Stimulated activated CD4-positive, alpha-beta T cell treated with anti-CD3 and anti-CD28 coated beads, Interleukin-1b, Interleukin-23, amount 100 ng/mL, for 1 hour (primary cell): ENCODE data around the gene ALOX12.

Experiments
- DNase-seq, 2 donors: peaks; one replicate each; pipeline ENCODE4 v3.0.0-alpha.2; 2020; ENCODE audit warnings: low read depth in 2 of 2

ALOX12 gene

GRCh38 chr17:7001318-7001961, 5.6 kb downstream of the ALOX12 start:
- DNase-seq = peak in 1 of 2 donors; percentile 20

DNA sequence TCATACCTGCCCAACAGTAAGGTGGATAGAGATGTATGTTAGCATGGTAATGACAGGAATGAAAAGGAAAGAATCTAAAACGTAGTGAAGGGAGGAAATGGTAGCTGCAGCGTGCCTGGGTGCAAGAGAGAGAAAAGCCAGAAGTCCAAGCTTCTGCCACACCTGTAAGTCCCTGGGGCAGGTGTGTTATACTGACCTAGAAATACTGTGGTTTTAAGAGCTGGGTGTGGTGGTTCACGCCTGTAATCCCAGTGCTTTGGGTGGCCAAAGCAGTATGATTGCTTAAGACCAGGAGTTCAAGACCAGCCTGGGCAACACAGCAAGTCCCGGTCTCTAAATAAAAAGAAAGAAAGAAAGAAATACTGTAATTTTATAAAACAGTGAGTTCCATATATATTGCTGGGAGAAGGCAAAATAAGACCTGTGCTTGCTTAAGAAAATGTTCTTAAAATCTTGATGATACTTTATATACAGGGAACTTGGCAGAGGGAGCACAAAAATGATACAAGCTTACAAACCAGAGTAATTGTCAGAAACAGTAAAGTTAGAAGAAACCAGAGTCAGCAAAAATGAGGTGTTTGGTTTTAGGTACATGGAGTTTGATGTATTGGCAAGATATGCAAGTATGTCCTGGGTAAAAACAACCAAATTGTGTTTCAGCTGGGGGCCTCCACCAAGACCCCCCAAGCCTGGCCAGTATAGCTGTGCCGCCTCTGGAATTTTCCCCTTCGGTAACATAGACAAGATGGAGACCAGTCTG, 6.6 kb downstream of the ALOX12 start:
- DNase-seq = no peak

DNA sequence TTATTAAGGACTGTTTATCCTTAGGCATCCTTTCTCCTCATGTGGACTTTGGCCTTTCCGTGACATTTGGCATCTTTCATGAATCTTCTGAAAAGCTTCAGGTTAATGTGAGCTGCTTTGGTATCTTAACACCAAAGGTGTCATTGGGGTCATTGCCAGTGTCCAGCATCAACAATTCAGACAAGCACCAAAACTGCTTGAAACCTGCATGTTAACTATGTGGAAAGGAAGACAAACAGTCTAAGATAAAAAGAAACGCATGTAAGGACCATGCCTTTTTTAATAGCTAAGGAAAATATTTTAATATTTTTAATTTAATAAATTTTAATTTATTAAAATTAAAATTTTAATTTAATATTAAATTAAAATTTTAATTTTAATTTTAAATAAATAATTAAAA, 7.9 kb downstream of the ALOX12 start:
- DNase-seq = no peak

DNA sequence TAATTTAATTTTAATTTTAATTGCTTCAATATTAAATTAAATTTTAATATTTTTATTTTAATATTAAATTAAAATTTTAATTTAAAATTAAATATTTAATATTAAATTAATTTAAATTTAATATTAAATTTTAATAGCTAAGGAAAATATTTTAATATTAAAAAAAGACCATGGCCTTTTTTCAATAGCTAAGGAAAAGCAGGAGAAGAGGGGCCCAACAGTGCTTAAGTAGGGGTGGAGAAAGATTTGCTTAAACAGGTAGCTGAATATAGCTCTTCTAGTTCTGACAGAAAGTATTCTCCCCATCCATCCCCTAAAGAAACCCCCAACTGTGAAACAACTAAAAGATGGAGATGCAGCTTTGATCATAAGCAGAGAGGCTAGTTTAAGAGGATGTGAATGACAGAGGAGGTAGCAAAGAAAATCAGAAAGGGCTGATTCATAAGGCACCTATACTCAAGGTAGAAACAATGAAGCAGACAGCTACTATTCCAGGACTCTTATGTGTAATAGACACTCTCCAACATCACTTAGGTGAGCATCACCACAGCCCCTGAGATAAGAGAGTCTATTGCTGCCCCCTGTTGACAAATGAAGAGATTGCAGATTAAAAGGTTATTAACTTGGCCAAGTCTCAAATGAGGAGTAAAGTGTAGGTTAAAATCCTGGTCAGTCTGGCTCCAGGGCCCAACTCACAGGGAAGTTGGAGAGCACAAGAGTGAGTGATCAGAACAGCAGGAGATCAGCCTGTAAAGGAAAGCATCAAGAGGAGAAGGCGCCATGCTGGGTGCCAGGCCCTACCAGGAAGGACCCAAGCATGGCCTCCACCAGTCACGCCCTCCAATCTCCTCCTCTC, 8.8 kb downstream of the ALOX12 start:
- DNase-seq = no peak

DNA sequence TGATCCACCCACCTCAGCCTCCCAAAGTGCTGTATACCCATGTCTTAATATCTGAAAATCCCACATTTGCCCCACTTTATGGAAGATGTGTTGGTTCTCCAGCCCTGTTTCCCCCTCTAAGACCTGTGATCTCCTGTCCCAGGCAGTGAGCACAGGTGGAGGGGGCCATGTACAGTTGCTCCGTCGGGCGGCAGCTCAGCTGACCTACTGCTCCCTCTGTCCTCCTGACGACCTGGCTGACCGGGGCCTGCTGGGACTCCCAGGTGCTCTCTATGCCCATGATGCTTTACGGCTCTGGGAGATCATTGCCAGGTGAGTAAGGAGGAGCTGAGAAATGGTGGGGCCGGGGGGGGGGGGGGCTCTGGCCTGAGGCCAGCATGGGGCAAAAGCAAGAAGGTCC, 9.9 kb downstream of the ALOX12 start:
- no peak for DNase-seq

DNA sequence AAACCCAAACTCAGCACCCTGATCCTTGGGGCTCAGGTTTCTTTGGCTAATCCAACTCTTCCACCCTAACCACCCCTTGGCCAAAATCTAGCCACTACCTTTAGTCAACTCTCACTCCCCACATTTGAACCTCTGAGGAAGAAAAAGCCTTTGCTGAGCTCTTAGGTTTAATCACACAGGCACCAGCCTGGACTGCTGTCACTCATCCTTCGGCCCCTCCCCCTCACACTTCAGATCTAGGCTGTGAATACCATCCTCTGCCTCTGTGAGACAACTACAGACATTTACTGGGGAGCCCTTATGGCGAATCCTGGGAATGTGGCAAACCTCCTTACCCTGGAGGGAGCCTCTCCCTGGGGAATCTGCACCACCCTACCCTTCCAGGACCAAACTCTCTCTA, 11.3 kb downstream of the ALOX12 start:
- no peak for DNase-seq

- no peak for DNase-seq
Observed at GRCh38 chr17:7010523-7010922, 14.7 kb downstream of the ALOX12 start.

DNA sequence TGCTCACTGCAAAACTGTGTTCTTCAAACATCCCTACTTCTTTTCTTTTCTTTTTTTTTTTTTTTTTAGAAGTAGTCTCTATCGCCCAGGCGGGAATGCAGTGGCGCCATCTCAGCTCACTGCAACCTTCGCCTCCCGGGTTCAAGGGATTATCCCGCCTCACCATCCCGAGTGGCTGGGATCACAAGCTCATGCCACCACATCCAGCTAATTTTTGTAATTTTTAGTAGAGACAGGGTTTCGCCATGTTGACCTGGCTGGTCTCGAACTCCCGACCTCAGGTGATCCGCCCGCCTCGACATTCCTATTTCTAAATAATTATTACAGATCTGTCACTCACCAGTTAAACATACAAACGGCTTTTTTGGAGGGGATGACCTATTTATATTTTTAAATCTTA, 15.6 kb downstream of the ALOX12 start:
- no peak for DNase-seq

GRCh38 chr17:7011942-7012254, 16.0 kb downstream of the ALOX12 start:
- DNase-seq = no peak

DNA sequence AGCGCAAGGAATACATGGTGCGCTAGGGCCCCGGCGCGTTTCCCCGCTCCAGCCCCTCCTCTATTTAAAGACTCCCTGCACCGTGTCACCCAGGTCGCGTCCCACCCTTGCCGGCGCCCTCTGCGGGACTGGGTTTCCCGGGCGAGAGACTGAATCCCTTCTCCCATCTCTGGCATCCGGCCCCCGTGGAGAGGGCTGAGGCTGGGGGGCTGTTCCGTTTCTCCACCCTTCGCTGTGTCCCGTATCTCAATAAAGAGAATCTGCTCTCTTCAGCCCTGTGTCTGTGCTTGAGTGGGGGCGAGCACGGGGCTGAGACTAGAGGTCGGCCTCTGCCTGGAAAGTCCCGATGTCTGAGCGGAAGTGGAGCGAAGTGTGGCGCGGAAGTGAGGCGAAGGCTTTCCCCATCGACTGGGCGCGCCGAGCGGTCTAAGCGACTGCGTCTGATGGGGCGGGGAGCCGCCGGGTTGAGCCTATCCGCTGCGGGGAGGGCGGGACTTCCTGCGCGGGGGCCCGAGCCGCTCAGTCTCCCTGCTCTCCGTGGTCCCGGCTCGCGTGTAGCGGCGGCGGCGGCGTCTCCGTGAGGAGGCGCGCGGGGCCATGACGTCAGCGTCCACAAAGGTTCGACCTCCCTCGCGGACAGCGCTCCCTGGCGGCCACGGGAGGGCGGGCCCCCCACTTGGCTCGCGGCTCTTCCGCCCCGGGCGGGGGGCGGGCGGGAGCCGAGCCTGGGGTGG, 18.6 kb downstream of the ALOX12 start:
- DNase-seq = peak; percentile 91 to 96

GRCh38 chr17:7014995-7015958, 19.4 kb downstream of the ALOX12 start:
- peak; percentile 55 to 57 for DNase-seq

GRCh38 chr17:7016418-7016817, 20.6 kb downstream of the ALOX12 start:
- no peak for DNase-seq

- DNase-seq = no peak
Observed at GRCh38 chr17:7016886-7017826, 21.3 kb downstream of the ALOX12 start.

- no peak for DNase-seq
Observed at GRCh38 chr17:7017827-7018200, 22.0 kb downstream of the ALOX12 start.

GRCh38 chr17:7018331-7018964, 22.6 kb downstream of the ALOX12 start:
- no peak for DNase-seq

DNA sequence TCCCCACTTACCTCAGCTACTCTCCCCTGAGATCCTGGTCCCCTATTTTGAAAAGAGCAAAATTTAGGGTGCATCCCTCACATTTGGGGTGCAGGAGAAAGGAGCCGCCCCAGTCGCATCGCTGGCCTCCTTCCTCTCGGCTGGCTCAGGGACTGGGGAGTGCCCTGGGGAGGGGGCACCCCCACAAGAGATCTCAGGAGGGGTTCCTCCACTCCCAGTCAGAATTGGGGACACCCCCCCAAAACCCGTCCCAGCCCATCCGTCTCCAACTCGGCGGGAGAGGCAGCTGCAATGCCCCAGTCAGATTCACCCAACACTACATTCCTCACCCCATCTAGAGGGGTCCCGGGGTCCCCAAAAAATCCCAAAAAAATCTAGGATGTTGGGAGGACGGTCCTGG, 23.5 kb downstream of the ALOX12 start:
- no peak for DNase-seq

DNA sequence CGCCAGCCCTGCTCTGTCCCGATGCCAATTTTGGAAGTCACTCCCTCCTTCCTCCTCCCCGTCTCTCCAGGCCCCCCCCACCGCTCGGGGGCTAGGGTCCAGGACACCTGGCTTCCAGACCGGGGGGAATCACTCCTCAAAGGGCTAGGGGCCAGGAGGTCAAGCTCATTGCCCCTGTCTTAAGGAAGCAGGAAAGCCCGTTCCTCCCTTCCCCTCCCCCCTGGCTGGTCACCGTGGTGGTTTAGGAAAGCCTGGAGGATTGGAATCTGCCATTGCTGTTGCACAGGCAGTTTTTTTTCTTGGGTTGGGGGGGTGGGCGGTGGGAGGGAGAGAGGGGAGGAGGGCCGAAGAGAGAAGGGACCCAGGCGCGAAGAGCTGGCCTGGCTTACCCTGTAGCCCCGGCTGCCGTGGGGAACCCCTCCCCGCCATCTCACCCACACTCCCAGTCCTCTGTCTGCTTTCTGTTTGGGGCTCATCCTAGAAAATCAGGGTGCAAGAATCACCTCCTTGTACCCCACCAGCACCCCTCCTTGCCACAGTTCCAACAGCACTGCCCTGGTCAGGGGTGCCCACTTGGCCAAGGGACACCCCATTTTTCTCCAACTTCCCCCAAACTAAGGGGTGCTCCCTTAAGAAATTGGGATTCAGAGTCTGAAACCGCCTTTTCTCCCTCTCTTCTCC, 24.1 kb downstream of the ALOX12 start:
- no peak for DNase-seq

- no peak for DNase-seq
Observed at GRCh38 chr17:7020894-7021664, 25.2 kb downstream of the ALOX12 start.
